H1 (cell line): Measurements from ENCODE around the gene ACTL7A. TPM values are rescaled to one million over a fixed set of nuclear protein-coding genes. Genes with fewer than 3 reads are reported as not detected.

Source experiments
- CTCF ChIA-PET: fragments of 300-600 bp; sonication (Branson Sonifier 250); formaldehyde crosslinking; loops from one replicate; lab custom pipeline; 2021; ENCODE audit not compliant: partially characterized antibody; lab: Charles Lee
- POLR2A ChIA-PET: fragments of 300-600 bp; sonication (Branson Sonifier 250); formaldehyde crosslinking; loops from one replicate; lab custom pipeline; 2021; ENCODE audit warnings: inconsistent platforms; ENCODE audit not compliant: partially characterized antibody; lab: Charles Lee
- DNase-seq, 2 experiments: peaks; one replicate each; pipeline versions ENCODE4 v3.0.0 to v3.0.0-alpha.2; 2010 to 2022; ENCODE audit warnings: low spot score in 2 of 2, low read depth in 1 of 2, mixed read lengths in 1 of 2
- FAIRE-seq: peaks from 2 replicates; lab custom pipeline; 2011; peaks lifted over from hg19 to GRCh38; lab: Jason Lieb, UNC
- H2AFZ ChIP-seq: 2 replicates; pipeline ENCODE4 v1.8.1; 2012; ENCODE audit warnings: low read length, inconsistent platforms
- H2AK5ac ChIP-seq: 2 replicates; pipeline ENCODE4 v1.6.1; 2013; ENCODE audit warnings: low read depth, low read length
- H2BK120ac ChIP-seq: replicated peaks from 2 replicates; pipeline ENCODE3; 2013; ENCODE audit warnings: low read depth, low read length, inconsistent platforms
- H2BK12ac ChIP-seq: 2 replicates; pipeline ENCODE4 v1.6.1; 2013; ENCODE audit warnings: low read depth, low read length
- H2BK15ac ChIP-seq: 2 replicates; pipeline ENCODE4 v1.6.1; 2013; ENCODE audit warnings: low read length
- H2BK20ac ChIP-seq: 2 replicates; pipeline ENCODE4 v1.6.1; 2013; ENCODE audit warnings: low read length
- H2BK5ac ChIP-seq: 2 replicates; pipeline ENCODE4 v1.6.1; 2013; ENCODE audit warnings: low read depth, low read length
- H3K14ac ChIP-seq: 2 replicates; pipeline ENCODE4 v1.6.1; 2013; ENCODE audit warnings: inconsistent platforms; ENCODE audit not compliant: insufficient read length
- H3K18ac ChIP-seq: 2 replicates; pipeline ENCODE4 v1.6.1; 2013; ENCODE audit warnings: low read length; ENCODE audit errors: extremely low read depth
- H3K23ac ChIP-seq: 2 replicates; pipeline ENCODE4 v1.6.1; 2013; ENCODE audit warnings: inconsistent platforms; ENCODE audit not compliant: insufficient read length
- H3K23me2 ChIP-seq: 2 replicates; pipeline ENCODE4 v1.6.1; 2013; ENCODE audit warnings: low read depth, low read length
- H3K27ac ChIP-seq: 2 replicates; pipeline ENCODE4 v1.6.1; 2011; ENCODE audit warnings: low read depth, low read length, inconsistent platforms
- H3K27me3 ChIP-seq, 4 experiments: replicated peaks in 1 of 4; 1 replicate in 1 of 4; 2 replicates in 3 of 4; pipeline versions ENCODE4 v1.6.1 to v1.8.1; 2011 to 2013; ENCODE audit warnings: low read length in 3 of 4, mild to moderate bottlenecking in 3 of 4, inconsistent platforms in 2 of 4, mixed read lengths in 2 of 4, moderate library complexity in 1 of 4; ENCODE audit not compliant: control insufficient read depth in 3 of 4, insufficient read depth in 3 of 4; ENCODE audit errors: extremely low read depth in 1 of 4
- H3K36me3 ChIP-seq, 4 experiments: 2 replicates each; pipeline versions ENCODE4 v1.6.1 to v1.8.1; 2011 to 2013; ENCODE audit warnings: mild to moderate bottlenecking in 4 of 4, low read length in 3 of 4, moderate library complexity in 2 of 4, control low read depth in 1 of 4, inconsistent platforms in 1 of 4; ENCODE audit not compliant: insufficient read depth in 4 of 4, control insufficient read depth in 2 of 4
- H3K4ac ChIP-seq: replicated peaks from 2 replicates; pipeline ENCODE3; 2013; ENCODE audit warnings: low read length, low read depth, mixed read lengths, inconsistent platforms; ENCODE audit not compliant: insufficient read length
- H3K4me1 ChIP-seq, 4 experiments: replicated peaks in 1 of 4; 1 replicate in 1 of 4; 2 replicates in 3 of 4; pipeline versions ENCODE4 v1.6.1 to v1.8.1; 2011 to 2013; ENCODE audit warnings: low read length in 3 of 4, inconsistent platforms in 2 of 4, mixed read lengths in 1 of 4; ENCODE audit not compliant: insufficient read depth in 4 of 4, control insufficient read depth in 3 of 4
- H3K4me2 ChIP-seq, 2 experiments: 2 replicates each; pipeline versions ENCODE4 v1.6.1 to v1.8.1; 2011 to 2013; ENCODE audit warnings: low read depth in 2 of 2, low read length in 2 of 2, control low read depth in 1 of 2, inconsistent platforms in 1 of 2, mild to moderate bottlenecking in 1 of 2; ENCODE audit not compliant: insufficient read depth in 1 of 2
- H3K4me3 ChIP-seq, 4 experiments: fragments of 200-600, 300-600 bp in 1 of 4; sonication (generic), shearing (Covaris generic), sonication (Bioruptor Twin) in 1 of 4; 2 replicates each; pipeline versions ENCODE4 v1.5.1 to v1.8.1; 2011 to 2016; ENCODE audit warnings: low read length in 4 of 4, low read depth in 3 of 4, control low read depth in 2 of 4, inconsistent platforms in 2 of 4, mild to moderate bottlenecking in 2 of 4, mixed read lengths in 1 of 4, moderate library complexity in 1 of 4; ENCODE audit not compliant: insufficient read depth in 2 of 4; ENCODE audit errors: extremely low read depth in 1 of 4
- H3K56ac ChIP-seq: replicated peaks from 2 replicates; pipeline ENCODE3; 2013; ENCODE audit warnings: low read depth, mild to moderate bottlenecking, mixed read lengths, low read length, inconsistent platforms; ENCODE audit not compliant: insufficient read length
- H3K79me1 ChIP-seq: 2 replicates; pipeline ENCODE4 v1.6.1; 2013; ENCODE audit warnings: low read depth, low read length, control low read depth
- H3K79me2 ChIP-seq, 2 experiments: 2 replicates each; pipeline versions ENCODE4 v1.6.1 to v1.8.1; 2012 to 2013; ENCODE audit warnings: low read length in 2 of 2, mild to moderate bottlenecking in 2 of 2, inconsistent platforms in 1 of 2; ENCODE audit not compliant: insufficient read depth in 2 of 2, control insufficient read depth in 1 of 2
- H3K9ac ChIP-seq, 4 experiments: replicated peaks in 1 of 4; 1 replicate in 1 of 4; 2 replicates in 3 of 4; pipeline versions ENCODE4 v1.6.1 to v1.8.1; 2011 to 2013; ENCODE audit warnings: low read depth in 3 of 4, low read length in 3 of 4, control low read depth in 2 of 4, mild to moderate bottlenecking in 2 of 4, moderate library complexity in 2 of 4, inconsistent platforms in 1 of 4; ENCODE audit errors: extremely low read depth in 1 of 4
- H3K9me3 ChIP-seq, 2 experiments: 2 replicates each; pipeline versions ENCODE4 v1.6.1 to v1.8.1; 2012 to 2013; ENCODE audit warnings: mild to moderate bottlenecking in 2 of 2, moderate library complexity in 2 of 2, control low read depth in 1 of 2, inconsistent platforms in 1 of 2, low read depth in 1 of 2, low read length in 1 of 2, mixed read lengths in 1 of 2; ENCODE audit not compliant: insufficient read depth in 2 of 2
- H4K20me1 ChIP-seq, 2 experiments: replicated peaks in 1 of 2; 2 replicates each; pipeline versions ENCODE3 to v1.8.1; 2011 to 2013; ENCODE audit warnings: inconsistent platforms in 2 of 2, low read length in 2 of 2, mild to moderate bottlenecking in 1 of 2; ENCODE audit not compliant: insufficient read depth in 2 of 2, control insufficient read depth in 1 of 2
- H4K5ac ChIP-seq: 2 replicates; pipeline ENCODE4 v1.6.1; 2013; ENCODE audit warnings: low read length, low read depth, mixed read lengths, inconsistent platforms; ENCODE audit not compliant: insufficient read length
- H4K8ac ChIP-seq: 2 replicates; pipeline ENCODE4 v1.8.0; 2013; ENCODE audit warnings: mild to moderate bottlenecking, moderate library complexity, low read length, inconsistent platforms; ENCODE audit not compliant: insufficient read depth; ENCODE audit errors: extremely low read depth
- H4K91ac ChIP-seq: replicated peaks from 2 replicates; pipeline ENCODE3; 2013; ENCODE audit warnings: low read length, mixed read lengths, inconsistent platforms; ENCODE audit not compliant: insufficient read length
- BCL11A ChIP-seq, 2 experiments: IDR thresholded peaks; one replicate each; pipeline ENCODE4 v1.6.1; 2011; ENCODE audit warnings: low read depth in 2 of 2, low read length in 2 of 2, mild to moderate bottlenecking in 2 of 2
- BRCA1 ChIP-seq: IDR thresholded peaks from 2 replicates; pipeline ENCODE4 v1.6.1; 2012; ENCODE audit warnings: low read depth, low read length, improper control_type of control experiment
- CHD1 ChIP-seq: IDR thresholded peaks from 2 replicates; pipeline ENCODE4 v1.6.1; 2012; ENCODE audit warnings: low read depth, low read length, improper control_type of control experiment
- CTCF ChIP-seq, 3 experiments: IDR thresholded peaks; 1 replicate in 2 of 3; 2 replicates in 1 of 3; pipeline versions ENCODE4 v1.5.1 to v1.6.1; 2011; ENCODE audit warnings: low read length in 3 of 3, mild to moderate bottlenecking in 3 of 3, inconsistent platforms in 2 of 3, low read depth in 1 of 3, moderate library complexity in 1 of 3; ENCODE audit not compliant: insufficient read depth in 1 of 3; ENCODE audit errors: control extremely low read depth in 1 of 3
- MAFK ChIP-seq: IDR thresholded peaks from 2 replicates; pipeline ENCODE4 v1.6.1; 2012; ENCODE audit warnings: low read depth, mild to moderate bottlenecking, improper control_type of control experiment, low read length
- RBBP5 ChIP-seq: IDR thresholded peaks from 2 replicates; pipeline ENCODE4 v1.7.1; 2012; ENCODE audit warnings: low read depth, mild to moderate bottlenecking, inconsistent platforms, low read length, moderate library complexity, borderline replicate concordance
- SIN3A ChIP-seq, 2 experiments: IDR thresholded peaks in 1 of 2; conservative IDR thresholded peaks in 1 of 2; 2 replicates each; pipeline ENCODE4 v1.6.1; 2011 to 2012; ENCODE audit warnings: low read length in 2 of 2, improper control_type of control experiment in 1 of 2, low read depth in 1 of 2, mild to moderate bottlenecking in 1 of 2
- SIRT6 ChIP-seq: IDR thresholded peaks from one replicate; pipeline ENCODE4 v1.7.1; 2012; ENCODE audit warnings: low read length, inconsistent platforms
- SIX5 ChIP-seq: IDR thresholded peaks from 2 replicates; pipeline ENCODE4 v1.6.1; 2011; ENCODE audit warnings: mild to moderate bottlenecking, low read depth, low read length
- YY1 ChIP-seq: IDR thresholded peaks from 2 replicates; pipeline ENCODE4 v1.6.1; 2011; ENCODE audit warnings: low read depth, mild to moderate bottlenecking, low read length
- ZNF274 ChIP-seq: IDR thresholded peaks from 2 replicates; pipeline ENCODE4 v1.7.0; 2012; ENCODE audit warnings: low read length, borderline replicate concordance; ENCODE audit errors: extremely low read depth
- WGBS, 2 experiments: shearing (Covaris generic) in 1 of 2; methylation state at CpG; one replicate each; pipeline versions ENCODE4 v1.1.6 to v1.1.7; 2013 to 2015; ENCODE audit warnings: low lambda C conversion rate in 2 of 2, mixed read lengths in 2 of 2, inconsistent platforms in 1 of 2, low coverage in 1 of 2, missing lambda C conversion rate in 1 of 2; ENCODE audit not compliant: insufficient replicate concordance in 2 of 2, insufficient coverage in 1 of 2, insufficient read length in 1 of 2; ENCODE audit errors: extremely low coverage in 1 of 2, missing lambda C conversion rate in 1 of 2; 5-methylcytosine and 5-hydroxymethylcytosine counted together
- polyA plus RNA-seq, 7 experiments: library from polyadenylated mRNA; depleted of rRNA in 3 of 7; stranded (reverse) in 5 of 7; unstranded in 2 of 7; fragments of >200 nt in 5 of 7; fragments of 200-250 nt in 2 of 7; gene quantifications; 1 replicate in 5 of 7; 2 replicates in 1 of 7; 4 replicates in 1 of 7; pipeline versions ENCODE4 v1.2.1 to v1.2.3, GENCODE V29; 2011 to 2013; ENCODE audit warnings: missing spikeins in 2 of 7, mixed read lengths in 2 of 7
- total RNA-seq: library from RNA; stranded (reverse); fragmentation: NEBNext Ultra II Directional; extraction: Animal tissue kit (Norgen Biotek cat#: 25700); gene quantifications from 2 replicates; pipeline ENCODE4 v1.2.1, GENCODE V29; 2021

ACTL7A gene
- total and polyA plus RNA-seq, 2 of the 8 experiments (the other 6 are each of a cell fraction or from before 2014, with no cell fraction given): not detected

DNA sequence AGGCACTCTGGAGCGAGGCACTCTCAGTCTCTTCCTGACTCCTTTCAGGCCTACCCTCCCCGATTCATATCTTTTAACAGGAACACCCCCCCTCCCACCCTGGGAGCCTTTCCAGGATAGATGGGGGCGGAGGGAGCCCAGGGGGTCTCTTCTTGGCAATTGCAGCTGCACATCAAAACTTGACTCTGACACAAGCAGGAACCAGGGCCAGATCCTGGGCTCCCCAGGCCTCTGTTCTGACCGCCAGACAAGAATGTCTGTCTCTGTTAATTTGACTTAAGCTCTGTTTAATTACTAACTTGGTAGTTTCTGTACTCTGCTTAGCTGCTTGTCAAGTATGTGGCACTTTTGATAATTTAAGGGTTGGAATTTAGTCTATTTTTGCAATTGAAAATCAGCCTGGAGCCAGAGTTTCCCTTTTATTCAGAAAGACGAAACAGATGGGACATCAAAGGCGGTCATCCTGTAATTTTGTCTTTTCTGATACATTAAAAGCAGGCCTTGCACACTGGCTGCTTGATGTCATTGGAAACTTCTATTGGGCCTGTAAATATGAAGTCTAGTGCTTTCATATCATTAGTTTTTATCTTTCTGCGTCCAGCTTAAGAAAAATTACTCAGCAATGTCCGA, 49.6 kb upstream of the ACTL7A start:
- WGBS, 2 experiments: 85% methylated on average over 8 of the region's 8 CpGs; no CpG with 5 or more reads in 1 of the 2 experiments
- Histone ChIP-seq H4K8ac (no peak overlapping the region), H3K36me3 (no peaks in the 10 kb centered on the region), H3K4me1 (no peaks in the 10 kb centered on the region), H3K18ac (no peak overlapping the region), H3K4me3 (no peak overlapping the region), H4K91ac (no peak overlapping the region), H3K23me2 (no peaks in the 10 kb centered on the region), H4K5ac (no peak overlapping the region), H2BK20ac (no peak overlapping the region), H3K4me2 (no peak overlapping the region), H3K27me3 (no peaks in the 10 kb centered on the region), H3K79me1 (no peaks in the 10 kb centered on the region), H3K9ac (no peak overlapping the region), H3K4ac (no peak overlapping the region), H2AFZ (no peak overlapping the region), H2BK120ac (no peak overlapping the region), H4K20me1 (no peaks in the 10 kb centered on the region), H3K79me2 (no peaks in the 10 kb centered on the region), H2BK12ac (no peak overlapping the region), H2AK5ac (no peak overlapping the region), H3K27ac (no peak overlapping the region), H3K9me3 (no peaks in the 10 kb centered on the region), H3K56ac (no peak overlapping the region), H3K14ac (no peak overlapping the region), H2BK5ac (no peak overlapping the region), H2BK15ac (no peak overlapping the region), H3K23ac (no peak overlapping the region)
- no peak for FAIRE-seq
- ChIA-PET POLR2A (no interaction called here), CTCF (interaction anchor here (0.8 to 2.2 kb wide), 5 partner anchors 16 to 1347 kb away, joined by 3 to 6 read pairs (median 3); no protein-coding TSS in a partner anchor)
- DNase-seq: no peak
- TF ChIP-seq RBBP5: no peak
- no peak for TF ChIP-seq SIX5
- TF ChIP-seq BRCA1: no peak
- no peak for TF ChIP-seq BCL11A (IDR thresholded peaks at IDR 0.05; ENCODE audit: low read depth in 2 of 2, low read length in 2 of 2)
- no peak for TF ChIP-seq ZNF274
- no peak for TF ChIP-seq CHD1
- no peak for TF ChIP-seq YY1
- no peak for TF ChIP-seq SIN3A (conservative IDR thresholded peaks at IDR 0.05 in 1 of 2, IDR thresholded peaks at IDR 0.05 in 1 of 2; ENCODE audit: low read depth in 1 of 2, low read length in 2 of 2)
- TF ChIP-seq MAFK: no peak
- TF ChIP-seq SIRT6: no peak
- TF ChIP-seq CTCF (IDR thresholded peaks at IDR 0.05; ENCODE audit: control extremely low read depth in 1 of 3, insufficient read depth in 1 of 3, low read depth in 1 of 3, low read length in 3 of 3): no peak
